GM03348 (cell line): ENCODE measurements around the gene HOXC5.

Experiments
- DNase-seq: peaks from one replicate; pipeline ENCODE4 v3.0.0; 2012; ENCODE audit warnings: low spot score

The HOXC5 gene

GRCh38 chr12:54006559-54007220 lies 26.2 kb upstream of the HOXC5 start:
- DNase-seq: no peak

- no peak for DNase-seq
These were observed 25.2 kb upstream of the HOXC5 start for GRCh38 chr12:54007538-54008259.

- no peak for DNase-seq
These were observed 24.6 kb upstream of the HOXC5 start for GRCh38 chr12:54008260-54008552.

GRCh38 chr12:54009171-54010052 lies 23.4 kb upstream of the HOXC5 start:
- no peak for DNase-seq

GRCh38 chr12:54010053-54010971 lies 22.5 kb upstream of the HOXC5 start:
- no peak for DNase-seq

GRCh38 chr12:54010972-54011664 lies 21.7 kb upstream of the HOXC5 start:
- DNase-seq: no peak

- no peak for DNase-seq
These were observed 21.0 kb upstream of the HOXC5 start for GRCh38 chr12:54011665-54012532.

GRCh38 chr12:54012631-54013409 lies 20.0 kb upstream of the HOXC5 start:
- DNase-seq: peak; percentile 42

- no peak for DNase-seq
These were observed 18.4 kb upstream of the HOXC5 start for GRCh38 chr12:54014377-54015017.

- no peak for DNase-seq
These were observed 17.6 kb upstream of the HOXC5 start for GRCh38 chr12:54015018-54015931.

GRCh38 chr12:54016051-54016450 lies 16.8 kb upstream of the HOXC5 start:
- DNase-seq: no peak

- peak; percentile 72 for DNase-seq
These were observed 16.3 kb upstream of the HOXC5 start for GRCh38 chr12:54016478-54016964.

GRCh38 chr12:54017027-54017788 lies 15.6 kb upstream of the HOXC5 start:
- DNase-seq: no peak

- peak; percentile 96 for DNase-seq
These were observed 14.9 kb upstream of the HOXC5 start for GRCh38 chr12:54017878-54018467.

GRCh38 chr12:54018468-54018984 lies 14.3 kb upstream of the HOXC5 start:
- peak; percentile 63 for DNase-seq

GRCh38 chr12:54019091-54019811 lies 13.6 kb upstream of the HOXC5 start:
- DNase-seq: no peak
